Stomach (tissue), 4 donors: ENCODE measurements around the gene TRIM52.
"Not testable (repeated sequence)": the region's sequence is repeated elsewhere in the genome, so short reads cannot be mapped to it uniquely, and the experiment has no call there.

ENCODE experiments used
- POLR2A ChIP-seq, 4 donors: fragments of 450-650 bp; IDR thresholded peaks; one replicate each; pipeline ENCODE4 v1.6.1; 2016; ENCODE audit warnings: antibody characterized with exemption in 4 of 4, control low read depth in 2 of 4, mild to moderate bottlenecking in 1 of 4, moderate library complexity in 1 of 4
- TF ChIP-seq, protein P1 (sequence below), 7 experiments: fragments of 450-650 bp in 4 of 7; fragments of 200-600 bp in 3 of 7; sonication (generic) in 3 of 7; IDR thresholded peaks; one replicate each; pipeline ENCODE4 v1.5.1; 2016 to 2019; ENCODE audit warnings: antibody characterized with exemption in 7 of 7, control low read depth in 2 of 7, mild to moderate bottlenecking in 1 of 7

DNA sequence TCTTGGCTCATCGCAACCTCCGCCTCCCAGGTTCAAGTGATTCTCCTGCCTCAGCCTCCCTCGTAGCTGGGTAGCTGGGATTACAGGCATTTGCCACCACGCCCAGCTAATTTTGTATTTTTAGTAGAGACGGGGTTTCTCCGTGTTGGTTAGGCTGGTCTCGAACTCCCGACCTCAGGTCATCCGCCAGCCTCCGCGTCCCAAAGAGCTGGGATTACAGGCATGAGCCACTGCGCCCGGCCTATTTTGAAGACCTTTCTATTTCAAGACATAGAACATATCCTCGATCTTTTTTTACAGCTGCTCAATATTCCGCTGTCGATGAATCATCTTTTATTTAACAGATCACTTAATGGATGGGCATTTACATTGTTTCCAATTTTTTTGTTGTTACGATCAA lies 50.2 kb downstream of the TRIM52 start:
- TF ChIP-seq, protein P1, sequence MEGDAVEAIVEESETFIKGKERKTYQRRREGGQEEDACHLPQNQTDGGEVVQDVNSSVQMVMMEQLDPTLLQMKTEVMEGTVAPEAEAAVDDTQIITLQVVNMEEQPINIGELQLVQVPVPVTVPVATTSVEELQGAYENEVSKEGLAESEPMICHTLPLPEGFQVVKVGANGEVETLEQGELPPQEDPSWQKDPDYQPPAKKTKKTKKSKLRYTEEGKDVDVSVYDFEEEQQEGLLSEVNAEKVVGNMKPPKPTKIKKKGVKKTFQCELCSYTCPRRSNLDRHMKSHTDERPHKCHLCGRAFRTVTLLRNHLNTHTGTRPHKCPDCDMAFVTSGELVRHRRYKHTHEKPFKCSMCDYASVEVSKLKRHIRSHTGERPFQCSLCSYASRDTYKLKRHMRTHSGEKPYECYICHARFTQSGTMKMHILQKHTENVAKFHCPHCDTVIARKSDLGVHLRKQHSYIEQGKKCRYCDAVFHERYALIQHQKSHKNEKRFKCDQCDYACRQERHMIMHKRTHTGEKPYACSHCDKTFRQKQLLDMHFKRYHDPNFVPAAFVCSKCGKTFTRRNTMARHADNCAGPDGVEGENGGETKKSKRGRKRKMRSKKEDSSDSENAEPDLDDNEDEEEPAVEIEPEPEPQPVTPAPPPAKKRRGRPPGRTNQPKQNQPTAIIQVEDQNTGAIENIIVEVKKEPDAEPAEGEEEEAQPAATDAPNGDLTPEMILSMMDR (IDR thresholded peaks at IDR 0.05): not testable (repeated sequence)
- TF ChIP-seq POLR2A (IDR thresholded peaks at IDR 0.05): not testable (repeated sequence)
